ENCODE data around the gene UVRAG. TPM values are rescaled to one million over a fixed set of nuclear protein-coding genes. Genes with fewer than 3 reads are reported as not detected.

Gene UVRAG
- total RNA-seq, 2 experiments from 2014 or later = 18.2 to 19.9 TPM

- POLR2A ChIA-PET = no interaction called here
- Mint-ChIP-seq H3K27ac (no peak overlapping the region), H3K9me3 (peaks cover 5% of the 10 kb centered on the region), H3K4me1 (peaks cover 2% of the 10 kb centered on the region), H3K27me3 (no peaks in the 10 kb centered on the region), H3K4me3 (no peak overlapping the region), H3K36me3 (ENCODE audit: low read depth) (peaks cover 6% of the 10 kb centered on the region)
- CTCF ChIA-PET = no interaction called here
- no peak for DNase-seq
These were observed 179.6 kb downstream of the UVRAG start for GRCh38 chr11:75994616-75995015.

GRCh38 chr11:75996523-75997442 is 181.8 kb downstream of the UVRAG start:
- Mint-ChIP-seq H3K4me1 (peaks cover 4% of the 10 kb centered on the region), H3K27ac (no peak overlapping the region), H3K36me3 (ENCODE audit: low read depth) (peaks cover 21% of the 10 kb centered on the region), H3K9me3 (peaks cover 13% of the 10 kb centered on the region), H3K27me3 (no peaks in the 10 kb centered on the region), H3K4me3 (no peak overlapping the region)
- DNase-seq = no peak
- ChIA-PET CTCF (interaction anchor here (1.5 kb wide), 1 partner anchor 10 kb away, joined by 3 read pairs; no protein-coding TSS in a partner anchor), POLR2A (no interaction called here)

GRCh38 chr11:76004400-76004799 is 189.4 kb downstream of the UVRAG start:
- Mint-ChIP-seq H3K27me3 (no peaks in the 10 kb centered on the region), H3K9me3 (peaks cover 14% of the 10 kb centered on the region), H3K36me3 (ENCODE audit: low read depth) (peaks cover 45% of the 10 kb centered on the region), H3K4me3 (no peak overlapping the region), H3K27ac (no peak overlapping the region), H3K4me1 (peaks cover 4% of the 10 kb centered on the region)
- ChIA-PET POLR2A (no interaction called here), CTCF (no interaction called here)
- no peak for DNase-seq

GRCh38 chr11:76005756-76006155 is 190.7 kb downstream of the UVRAG start:
- H3K27ac Mint-ChIP-seq = no peak overlapping the region
- H3K4me3 Mint-ChIP-seq = no peak overlapping the region
- H3K27me3 Mint-ChIP-seq = no peaks in the 10 kb centered on the region
- peaks cover 51% of the 10 kb centered on the region for H3K36me3 Mint-ChIP-seq (ENCODE audit: low read depth)
- POLR2A ChIA-PET = no interaction called here
- peaks cover 11% of the 10 kb centered on the region for H3K9me3 Mint-ChIP-seq
- CTCF ChIA-PET = interaction anchor here (1.1 kb wide), 1 partner anchor 9 kb away, joined by 3 read pairs; no protein-coding TSS in a partner anchor
- no peak for DNase-seq
- peaks cover 4% of the 10 kb centered on the region for H3K4me1 Mint-ChIP-seq

- no peak overlapping the region for H3K4me3 Mint-ChIP-seq
- H3K4me1 Mint-ChIP-seq = no peaks in the 10 kb centered on the region
- DNase-seq = no peak
- no peak overlapping the region for H3K27ac Mint-ChIP-seq
- CTCF ChIA-PET = interaction anchor here (0.6 to 1.1 kb wide), 2 partner anchors 10 to 301 kb away, joined by 3 to 6 read pairs; no protein-coding TSS in a partner anchor
- H3K36me3 Mint-ChIP-seq (ENCODE audit: low read depth) = peaks cover 41% of the 10 kb centered on the region
- peaks cover 4% of the 10 kb centered on the region for H3K9me3 Mint-ChIP-seq
- H3K27me3 Mint-ChIP-seq = no peaks in the 10 kb centered on the region
- POLR2A ChIA-PET = interaction anchor here (1.7 kb wide), 1 partner anchor 9 kb away, joined by 3 read pairs; no protein-coding TSS in a partner anchor
These were observed 192.2 kb downstream of the UVRAG start for GRCh38 chr11:76007166-76007565.

- CTCF ChIA-PET = no interaction called here
- Mint-ChIP-seq H3K27ac (no peak overlapping the region), H3K9me3 (no peaks in the 10 kb centered on the region), H3K4me3 (no peak overlapping the region), H3K36me3 (ENCODE audit: low read depth) (peaks cover 41% of the 10 kb centered on the region), H3K27me3 (no peaks in the 10 kb centered on the region), H3K4me1 (no peaks in the 10 kb centered on the region)
- POLR2A ChIA-PET = interaction anchor here (1.7 kb wide), 1 partner anchor 11 kb away, joined by 3 read pairs; no protein-coding TSS in a partner anchor
- no peak for DNase-seq
These were observed 193.5 kb downstream of the UVRAG start for GRCh38 chr11:76008474-76008873.

GRCh38 chr11:76010051-76010450 is 195.0 kb downstream of the UVRAG start:
- Mint-ChIP-seq H3K27ac (no peak overlapping the region), H3K36me3 (ENCODE audit: low read depth) (peaks cover 29% of the 10 kb centered on the region), H3K27me3 (no peaks in the 10 kb centered on the region), H3K9me3 (no peaks in the 10 kb centered on the region), H3K4me1 (no peaks in the 10 kb centered on the region), H3K4me3 (no peak overlapping the region)
- POLR2A ChIA-PET = interaction anchor here (0.7 kb wide), 1 partner anchor 12 kb away, joined by 3 read pairs; no protein-coding TSS in a partner anchor
- DNase-seq = no peak
- CTCF ChIA-PET = no interaction called here

GRCh38 chr11:76013526-76013925 is 198.5 kb downstream of the UVRAG start:
- no peak for DNase-seq
- Mint-ChIP-seq H3K36me3 (ENCODE audit: low read depth) (peaks cover 32% of the 10 kb centered on the region), H3K4me1 (peaks cover 2% of the 10 kb centered on the region), H3K4me3 (no peak overlapping the region), H3K27me3 (no peaks in the 10 kb centered on the region), H3K9me3 (peaks cover 7% of the 10 kb centered on the region), H3K27ac (no peak overlapping the region)
- POLR2A ChIA-PET = no interaction called here
- CTCF ChIA-PET = no interaction called here

- Mint-ChIP-seq H3K4me3 (no peak overlapping the region), H3K9me3 (no peaks in the 10 kb centered on the region), H3K27me3 (no peaks in the 10 kb centered on the region), H3K36me3 (ENCODE audit: low read depth) (peaks cover 45% of the 10 kb centered on the region), H3K27ac (no peak overlapping the region), H3K4me1 (peaks cover 17% of the 10 kb centered on the region)
- CTCF ChIA-PET = no interaction called here
- DNase-seq = no peak
- POLR2A ChIA-PET = interaction anchor here (1.2 kb wide), 1 partner anchor 11 kb away, joined by 3 read pairs; no protein-coding TSS in a partner anchor
These were observed 208.4 kb downstream of the UVRAG start for GRCh38 chr11:76023236-76024068.

- Mint-ChIP-seq H3K9me3 (no peaks in the 10 kb centered on the region), H3K4me3 (no peak overlapping the region), H3K36me3 (ENCODE audit: low read depth) (peaks cover 29% of the 10 kb centered on the region), H3K4me1 (peaks cover 17% of the 10 kb centered on the region), H3K27me3 (no peaks in the 10 kb centered on the region), H3K27ac (no peak overlapping the region)
- ChIA-PET POLR2A (no interaction called here), CTCF (no interaction called here)
- no peak for DNase-seq
These were observed 210.1 kb downstream of the UVRAG start for GRCh38 chr11:76025068-76025467.

- H3K36me3 Mint-ChIP-seq (ENCODE audit: low read depth) = peaks cover 28% of the 10 kb centered on the region
- H3K4me3 Mint-ChIP-seq = no peak overlapping the region
- H3K9me3 Mint-ChIP-seq = no peaks in the 10 kb centered on the region
- no peaks in the 10 kb centered on the region for H3K27me3 Mint-ChIP-seq
- H3K4me1 Mint-ChIP-seq = peaks cover 17% of the 10 kb centered on the region
- no peak overlapping the region for H3K27ac Mint-ChIP-seq
- DNase-seq = no peak
- ChIA-PET POLR2A (no interaction called here), CTCF (no interaction called here)
These were observed 210.8 kb downstream of the UVRAG start for GRCh38 chr11:76025817-76026216.

- H3K4me3 Mint-ChIP-seq = no peak overlapping the region
- peaks cover 26% of the 10 kb centered on the region for H3K36me3 Mint-ChIP-seq (ENCODE audit: low read depth)
- no peak overlapping the region for H3K27ac Mint-ChIP-seq
- H3K4me1 Mint-ChIP-seq = peaks cover 14% of the 10 kb centered on the region
- DNase-seq = no peak
- no peaks in the 10 kb centered on the region for H3K9me3 Mint-ChIP-seq
- POLR2A ChIA-PET = no interaction called here
- no peaks in the 10 kb centered on the region for H3K27me3 Mint-ChIP-seq
- CTCF ChIA-PET = no interaction called here
These were observed 211.3 kb downstream of the UVRAG start for GRCh38 chr11:76026281-76026680.

- DNase-seq = no peak
- Mint-ChIP-seq H3K9me3 (no peaks in the 10 kb centered on the region), H3K4me1 (peaks cover 12% of the 10 kb centered on the region), H3K27ac (no peak overlapping the region), H3K4me3 (no peak overlapping the region), H3K27me3 (no peaks in the 10 kb centered on the region), H3K36me3 (ENCODE audit: low read depth) (peaks cover 22% of the 10 kb centered on the region)
- ChIA-PET POLR2A (no interaction called here), CTCF (no interaction called here)
These were observed 211.9 kb downstream of the UVRAG start for GRCh38 chr11:76026862-76027261.
